ENCODE results near the gene PLEKHA4.

DNA sequence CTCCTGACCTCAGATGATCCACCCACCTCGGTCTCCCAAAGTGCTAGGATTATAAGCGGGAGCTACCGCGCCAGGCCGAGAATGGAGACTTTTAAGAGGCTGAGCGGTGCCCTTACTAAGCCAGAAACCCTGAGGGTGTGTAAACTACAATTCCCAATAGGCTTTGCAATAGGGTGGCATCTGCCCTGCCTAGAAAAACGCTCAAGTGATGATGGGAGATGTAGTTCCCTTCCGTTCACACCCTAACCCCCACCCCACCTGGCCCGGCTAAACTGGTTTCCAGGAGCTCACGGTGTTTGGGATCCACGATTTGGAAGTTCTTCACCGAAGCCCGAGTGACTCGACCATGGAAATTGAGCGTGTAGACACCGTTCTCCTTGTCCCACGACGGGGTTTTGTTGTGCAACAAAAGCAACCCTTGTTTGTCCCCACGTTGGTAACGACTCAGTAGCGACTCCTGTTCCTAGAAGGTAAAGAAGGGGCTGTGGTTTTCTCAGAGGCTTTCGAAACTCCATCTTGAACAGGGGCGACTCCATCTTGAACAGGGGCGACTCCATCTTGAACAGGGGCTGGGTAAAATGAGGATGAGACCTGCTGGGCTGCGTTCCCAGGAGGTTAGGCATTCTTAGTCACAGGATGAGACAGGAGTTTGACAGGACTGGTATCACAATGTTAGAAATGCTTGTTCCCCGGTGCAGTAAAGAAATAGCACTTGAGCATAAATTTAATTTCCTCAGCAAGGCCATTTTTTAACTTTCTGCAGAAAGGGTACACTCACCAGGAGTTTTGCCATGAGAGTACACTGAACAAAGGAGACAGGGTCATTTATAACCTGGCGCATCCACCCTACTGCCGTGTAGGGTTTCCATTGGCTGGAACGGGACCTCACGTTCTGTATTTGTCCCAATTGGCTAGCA lies 13.6 kb upstream of the PLEKHA4 start:
- no peak for TF ChIP-seq MAX (IDR thresholded peaks at IDR 0.05)
- no peak for TF ChIP-seq YY1 (IDR thresholded peaks at IDR 0.05; ENCODE audit: low read depth)
- TF ChIP-seq EP300 (IDR thresholded peaks at IDR 0.05; ENCODE audit: borderline replicate concordance) = no peak
- no peak for TF ChIP-seq TEAD4 (IDR thresholded peaks at IDR 0.05)
- TF ChIP-seq, protein P1, sequence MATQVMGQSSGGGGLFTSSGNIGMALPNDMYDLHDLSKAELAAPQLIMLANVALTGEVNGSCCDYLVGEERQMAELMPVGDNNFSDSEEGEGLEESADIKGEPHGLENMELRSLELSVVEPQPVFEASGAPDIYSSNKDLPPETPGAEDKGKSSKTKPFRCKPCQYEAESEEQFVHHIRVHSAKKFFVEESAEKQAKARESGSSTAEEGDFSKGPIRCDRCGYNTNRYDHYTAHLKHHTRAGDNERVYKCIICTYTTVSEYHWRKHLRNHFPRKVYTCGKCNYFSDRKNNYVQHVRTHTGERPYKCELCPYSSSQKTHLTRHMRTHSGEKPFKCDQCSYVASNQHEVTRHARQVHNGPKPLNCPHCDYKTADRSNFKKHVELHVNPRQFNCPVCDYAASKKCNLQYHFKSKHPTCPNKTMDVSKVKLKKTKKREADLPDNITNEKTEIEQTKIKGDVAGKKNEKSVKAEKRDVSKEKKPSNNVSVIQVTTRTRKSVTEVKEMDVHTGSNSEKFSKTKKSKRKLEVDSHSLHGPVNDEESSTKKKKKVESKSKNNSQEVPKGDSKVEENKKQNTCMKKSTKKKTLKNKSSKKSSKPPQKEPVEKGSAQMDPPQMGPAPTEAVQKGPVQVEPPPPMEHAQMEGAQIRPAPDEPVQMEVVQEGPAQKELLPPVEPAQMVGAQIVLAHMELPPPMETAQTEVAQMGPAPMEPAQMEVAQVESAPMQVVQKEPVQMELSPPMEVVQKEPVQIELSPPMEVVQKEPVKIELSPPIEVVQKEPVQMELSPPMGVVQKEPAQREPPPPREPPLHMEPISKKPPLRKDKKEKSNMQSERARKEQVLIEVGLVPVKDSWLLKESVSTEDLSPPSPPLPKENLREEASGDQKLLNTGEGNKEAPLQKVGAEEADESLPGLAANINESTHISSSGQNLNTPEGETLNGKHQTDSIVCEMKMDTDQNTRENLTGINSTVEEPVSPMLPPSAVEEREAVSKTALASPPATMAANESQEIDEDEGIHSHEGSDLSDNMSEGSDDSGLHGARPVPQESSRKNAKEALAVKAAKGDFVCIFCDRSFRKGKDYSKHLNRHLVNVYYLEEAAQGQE (IDR thresholded peaks at IDR 0.05; ENCODE audit: low read depth) = no peak
- TF ChIP-seq TAF1 (IDR thresholded peaks at IDR 0.05; ENCODE audit: low read depth) = no peak
- TF ChIP-seq EGR1 (IDR thresholded peaks at IDR 0.05) = no peak
- no peak for TF ChIP-seq CEBPB (IDR thresholded peaks at IDR 0.05)
- TF ChIP-seq NFIC (IDR thresholded peaks at IDR 0.05) = no peak
- no peak for TF ChIP-seq FOXM1 (IDR thresholded peaks at IDR 0.05; ENCODE audit: borderline replicate concordance, low read depth)
- TF ChIP-seq CREB1 (IDR thresholded peaks at IDR 0.05; ENCODE audit: low read depth) = no peak
- no peak for TF ChIP-seq RAD21 (IDR thresholded peaks at IDR 0.05; ENCODE audit: low read depth)
- no peak for TF ChIP-seq ZBTB7A (IDR thresholded peaks at IDR 0.05; ENCODE audit: low read depth)
- TF ChIP-seq USF1 (IDR thresholded peaks at IDR 0.05) = no peak
